Measurements from ENCODE around the gene FUCA1.

DNA sequence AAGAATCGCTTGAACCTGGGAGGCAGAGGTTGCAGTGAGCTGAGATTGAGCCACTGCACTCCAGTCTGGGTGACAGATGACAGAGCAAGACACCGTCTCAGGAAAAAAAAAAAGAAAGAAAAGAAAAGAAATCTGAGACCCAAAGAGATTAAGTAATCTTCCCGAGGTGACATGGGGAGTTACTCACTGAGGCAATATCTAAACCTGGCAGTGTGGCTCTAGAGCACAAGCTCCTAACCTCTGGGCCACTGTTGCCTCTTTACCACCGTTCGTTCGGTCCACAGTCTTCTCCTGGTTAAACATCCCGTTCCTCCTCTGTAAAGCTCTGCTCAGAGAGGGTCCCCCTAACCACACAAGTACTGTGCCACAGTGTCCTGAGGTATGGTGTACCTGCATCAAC, 44.3 kb downstream of the FUCA1 start:
- TF ChIP-seq CTCF (IDR thresholded peaks at IDR 0.05) (no peak), EP300 (IDR thresholded peaks at IDR 0.05) (no peak)

Data from tibial nerve (tissue), 4 donors.